Suppressor macrophage treated with lipopolysaccharide for 1 hour (primary cell): ENCODE data around the gene KCNIP4.

Experiments used
- DNase-seq, 3 donors: peaks; one replicate each; pipeline ENCODE4 v3.0.0-alpha.2; 2020 to 2022

The KCNIP4 gene

DNA sequence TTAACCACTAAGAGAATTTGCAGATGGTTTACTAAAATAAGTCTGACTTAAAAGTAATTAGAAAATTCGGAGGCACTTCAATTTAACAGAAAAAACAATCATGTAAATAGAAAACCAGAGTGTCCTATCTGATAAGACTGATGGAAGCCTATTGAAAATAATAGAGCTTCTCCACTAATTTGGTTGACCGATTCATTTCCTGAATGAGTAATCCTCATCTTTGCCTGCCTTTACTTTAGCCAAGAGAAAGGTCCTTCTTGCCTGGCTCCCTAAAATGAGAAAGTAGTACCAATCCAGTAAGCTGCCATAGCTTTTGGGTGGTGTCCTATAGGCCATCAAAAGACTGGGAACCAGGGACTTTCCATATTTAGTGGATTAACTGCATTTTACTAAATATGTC is 48.4 kb downstream of the KCNIP4 start:
- no peak for DNase-seq

DNA sequence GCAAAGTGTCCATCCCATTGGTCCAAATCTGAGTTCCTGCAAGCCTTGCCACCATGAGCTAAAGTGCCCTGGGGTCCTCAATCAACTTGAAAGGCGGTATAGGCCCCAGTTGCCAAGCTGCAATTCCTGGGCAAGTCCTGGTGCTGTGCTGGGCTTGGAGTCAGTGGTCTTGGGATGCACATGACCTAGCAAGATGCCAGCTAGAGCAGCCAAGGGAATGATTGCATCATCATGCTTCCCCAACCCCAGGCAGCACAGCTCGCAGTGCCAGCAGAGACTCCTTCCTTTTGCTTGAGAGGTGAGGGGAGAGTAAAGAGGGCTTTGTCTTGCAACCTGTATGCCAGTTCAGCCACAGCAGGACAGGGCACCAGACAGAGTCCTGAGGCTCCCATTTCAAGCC is 50.5 kb downstream of the KCNIP4 start:
- DNase-seq, result no peak

DNA sequence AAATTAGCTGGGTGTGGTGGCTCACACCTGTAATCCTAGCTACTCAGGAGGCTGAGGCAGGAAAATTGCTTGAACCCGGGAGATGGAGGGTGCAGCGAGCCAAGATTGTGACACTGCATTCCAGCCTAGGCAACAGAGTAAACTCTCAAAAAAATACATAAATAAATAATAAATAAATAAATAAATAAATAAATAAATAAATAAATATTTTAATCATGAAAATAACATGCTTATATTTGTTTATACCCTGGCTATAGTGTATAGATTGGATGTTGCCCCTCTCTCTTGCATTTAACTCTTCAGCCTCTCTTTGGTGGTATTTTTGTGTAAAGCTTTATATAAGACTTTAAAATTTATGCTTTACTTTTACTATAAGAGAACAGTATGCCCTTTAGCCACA is 51.8 kb downstream of the KCNIP4 start:
- DNase-seq, result no peak

DNA sequence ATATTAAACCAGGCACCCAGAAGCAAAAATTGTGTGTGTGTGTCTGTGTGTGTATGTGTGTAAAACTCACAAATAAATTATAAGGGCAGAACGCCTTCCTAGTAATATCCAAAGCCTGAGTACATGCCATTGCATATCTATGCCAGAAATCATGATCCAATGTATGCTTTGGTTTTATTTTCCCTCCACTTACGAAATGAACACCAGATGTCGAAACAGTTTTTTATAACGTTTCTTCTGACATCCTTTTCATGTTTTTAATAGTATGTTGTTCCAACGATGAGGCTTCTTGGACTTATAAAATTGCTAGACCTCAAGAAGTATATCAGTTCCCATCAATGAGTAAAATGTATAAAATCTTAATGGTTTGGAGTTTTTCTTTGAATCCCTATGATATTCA is 55.4 kb downstream of the KCNIP4 start:
- no peak for DNase-seq

DNA sequence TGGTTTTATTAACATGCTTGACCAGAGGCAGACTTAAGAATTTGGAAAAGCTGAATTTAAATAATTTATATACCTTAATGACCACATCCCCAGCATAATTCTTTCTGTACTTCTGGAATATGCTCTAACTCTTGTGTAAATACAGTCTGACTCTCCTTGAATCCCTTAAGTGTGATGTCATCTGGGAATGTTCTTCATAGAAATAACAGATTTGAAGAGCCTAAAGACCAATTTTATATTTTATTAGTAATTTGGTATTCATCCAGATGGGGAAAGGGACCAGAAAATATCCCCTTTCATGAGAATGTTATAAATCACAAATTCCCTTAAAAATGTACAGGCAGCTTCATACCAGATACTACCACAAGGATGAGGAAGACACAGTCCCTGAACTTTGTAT is 58.3 kb downstream of the KCNIP4 start:
- DNase-seq, result no peak

DNA sequence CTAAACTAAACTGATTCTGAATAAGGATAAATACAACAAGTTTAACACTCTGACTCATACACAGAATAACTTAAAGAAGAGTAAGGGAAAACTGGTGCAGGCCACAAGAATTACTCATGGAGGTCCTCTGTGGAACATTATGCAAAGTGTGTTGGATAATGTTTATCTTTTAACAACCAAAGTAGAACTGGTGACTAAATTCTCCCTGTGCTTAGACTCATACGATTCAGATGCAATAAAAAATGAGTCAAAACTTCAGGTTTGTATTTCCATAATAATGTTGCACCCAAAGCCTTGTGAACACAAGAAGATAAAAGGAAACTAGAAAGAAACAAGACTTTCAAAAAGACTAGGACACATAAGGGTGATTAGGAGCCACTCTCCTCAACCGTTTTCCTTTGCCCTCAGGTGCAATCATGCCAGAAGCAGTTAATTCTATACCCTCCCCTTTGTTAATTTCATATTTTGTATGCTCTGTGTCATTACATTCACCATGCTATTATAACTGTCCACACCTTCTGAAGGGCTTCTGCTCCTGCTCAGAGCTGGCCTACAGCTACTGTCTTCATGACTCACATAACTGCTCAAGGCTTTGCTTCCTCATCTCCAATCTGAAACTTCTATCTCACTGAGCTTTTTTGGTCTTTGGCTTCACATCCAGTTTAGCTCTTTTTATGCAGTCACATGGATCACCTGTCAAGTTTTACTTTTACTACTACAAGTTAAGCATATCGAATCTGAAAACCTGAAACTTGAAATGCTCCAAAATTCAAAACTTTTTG is 60.2 kb downstream of the KCNIP4 start:
- DNase-seq, result no peak

DNA sequence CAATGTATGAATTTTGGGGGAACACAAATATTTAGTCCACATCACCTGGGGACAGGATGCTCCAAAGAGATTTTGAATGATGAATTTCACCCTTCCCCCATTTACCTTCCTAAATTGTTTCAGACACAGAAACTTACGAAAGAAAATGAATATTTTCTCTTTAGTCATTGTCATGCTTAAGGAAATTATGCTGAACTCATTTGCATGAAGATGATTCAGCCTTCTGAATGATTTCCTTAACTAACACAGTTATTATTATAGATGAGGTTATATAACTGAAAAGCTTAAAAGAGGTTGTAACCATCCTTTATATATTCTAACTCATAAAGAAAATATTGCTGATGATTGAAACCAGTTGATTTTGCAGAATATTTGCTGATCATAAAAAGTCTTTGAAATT is 61.1 kb downstream of the KCNIP4 start:
- DNase-seq, result no peak

DNA sequence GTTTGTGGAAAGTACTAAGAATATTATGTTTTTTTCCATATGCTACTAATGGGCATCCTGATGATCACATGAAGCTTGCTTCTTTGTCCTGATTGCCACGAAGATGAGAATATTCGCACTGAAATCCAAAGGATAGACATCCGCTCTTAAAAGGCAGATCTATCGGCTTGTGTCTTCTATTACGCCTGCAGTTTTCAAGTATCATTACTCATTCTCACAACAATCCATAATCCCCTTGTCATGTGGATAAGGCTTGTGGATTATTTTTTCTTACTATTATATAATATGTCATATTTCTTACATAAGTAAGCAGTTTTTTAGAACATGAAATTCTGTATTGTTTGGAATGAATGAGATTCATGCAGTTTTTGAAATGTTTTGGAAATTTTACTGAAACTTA is 62.8 kb downstream of the KCNIP4 start:
- DNase-seq, result no peak

DNA sequence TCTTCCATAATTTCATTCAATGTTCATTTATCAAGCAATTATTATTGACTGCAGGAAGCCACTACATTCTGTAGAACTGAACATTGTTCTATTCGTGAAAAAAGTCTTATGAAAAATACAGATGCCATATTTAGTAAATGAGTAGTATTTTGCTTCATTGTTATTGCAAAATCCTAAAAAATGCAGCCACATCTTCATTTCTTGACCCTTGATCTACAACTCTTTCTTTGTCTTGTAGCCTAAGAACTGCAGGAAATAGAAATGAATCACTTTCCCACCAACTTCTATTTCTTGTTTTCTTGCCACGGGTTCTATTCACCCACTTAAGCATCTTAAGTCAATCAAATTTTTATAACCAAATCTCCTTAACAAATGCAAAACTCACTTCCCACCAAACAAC is 63.3 kb downstream of the KCNIP4 start:
- DNase-seq, result no peak

DNA sequence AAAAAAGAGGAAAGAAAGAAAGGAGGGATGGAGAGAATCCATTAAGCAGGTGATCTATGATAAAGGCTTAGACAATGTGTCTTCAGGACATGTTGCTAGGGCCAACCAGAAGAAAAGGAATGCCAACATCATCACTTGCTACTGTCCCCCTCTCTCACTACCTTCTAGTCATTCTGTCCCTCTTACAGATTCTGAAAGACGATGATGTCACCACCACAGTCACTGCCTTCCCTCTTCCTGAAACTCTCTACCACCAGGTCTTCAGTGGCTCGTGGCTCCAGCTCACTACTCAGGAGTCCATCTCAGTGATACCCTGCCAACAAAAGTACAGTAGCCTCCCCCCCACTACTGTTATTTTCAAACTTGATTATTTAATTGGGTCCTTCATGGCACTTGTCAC is 64.0 kb downstream of the KCNIP4 start:
- no peak for DNase-seq

DNA sequence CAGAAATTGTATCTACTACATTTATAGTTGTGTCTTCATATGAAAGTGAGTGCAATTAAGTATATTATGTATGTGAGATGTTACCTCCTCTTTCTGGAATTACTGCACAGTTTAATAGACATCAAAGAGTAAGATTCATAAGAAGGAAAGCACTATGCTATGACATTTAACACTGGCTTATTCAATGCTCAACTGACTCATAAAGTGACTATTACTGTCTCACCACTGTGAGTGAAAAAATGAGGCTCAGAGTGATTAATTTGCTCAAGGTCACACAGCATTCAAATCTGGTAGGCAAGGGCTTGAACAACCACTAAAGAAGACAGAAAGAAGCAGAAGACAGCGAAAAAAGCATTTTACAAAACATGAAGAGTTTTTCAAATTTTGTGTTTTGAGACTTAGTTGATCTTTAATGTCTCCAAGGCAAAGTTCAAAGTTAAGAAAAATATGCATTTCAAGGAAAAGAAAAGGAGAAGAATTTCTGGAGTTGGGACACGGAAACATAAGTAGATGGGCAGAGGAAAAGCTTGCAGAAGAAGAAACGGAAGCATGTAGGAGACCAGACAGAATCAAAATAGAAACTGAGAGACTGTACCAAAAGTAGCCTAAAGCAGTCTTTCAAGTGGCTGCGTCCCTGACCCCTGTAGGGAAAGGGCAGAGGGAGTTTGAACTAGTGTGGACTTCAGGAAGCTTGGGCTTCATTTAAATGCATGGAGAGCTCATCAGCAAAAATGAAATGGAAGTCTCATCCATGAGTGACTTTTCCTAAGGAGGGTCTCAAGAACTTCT is 66.3 kb downstream of the KCNIP4 start:
- no peak for DNase-seq

DNA sequence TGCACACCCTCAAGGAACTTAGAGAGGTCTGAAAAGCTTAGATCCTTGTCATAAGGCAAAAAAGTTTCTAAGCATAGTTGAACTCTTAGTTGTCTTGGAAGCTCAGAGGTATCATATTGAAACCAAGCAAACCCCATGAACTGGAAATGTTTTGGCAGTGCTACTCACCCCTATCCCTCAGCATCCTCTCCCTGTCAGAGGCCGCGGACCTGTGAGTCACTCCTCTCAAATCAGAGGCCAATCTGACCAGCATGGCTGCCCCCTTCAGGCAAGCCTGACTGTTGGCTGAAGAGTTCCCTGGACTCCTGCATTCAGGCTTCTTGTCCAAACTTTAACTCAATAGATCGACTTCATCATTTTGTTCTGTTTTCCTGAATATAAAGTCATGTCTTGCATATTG is 69.4 kb downstream of the KCNIP4 start:
- no peak for DNase-seq

DNA sequence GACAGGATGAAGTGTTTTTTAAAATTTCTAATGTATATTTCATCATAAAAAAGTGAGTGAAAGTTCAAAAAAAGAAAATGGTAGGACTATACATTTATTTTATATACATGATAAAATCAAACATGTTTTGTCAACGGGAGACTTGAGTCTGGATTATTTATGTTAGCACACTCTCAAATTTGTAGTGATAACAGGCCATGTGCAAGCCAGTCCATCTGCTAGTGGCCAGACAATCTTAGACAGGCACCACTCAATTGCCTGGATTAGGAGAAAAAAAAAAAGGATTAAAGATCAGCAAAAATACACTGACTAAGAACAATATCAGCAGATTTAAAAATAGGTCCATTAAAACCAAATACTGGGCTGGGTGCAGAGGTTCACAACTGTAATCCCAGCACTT is 71.9 kb downstream of the KCNIP4 start:
- no peak for DNase-seq

DNA sequence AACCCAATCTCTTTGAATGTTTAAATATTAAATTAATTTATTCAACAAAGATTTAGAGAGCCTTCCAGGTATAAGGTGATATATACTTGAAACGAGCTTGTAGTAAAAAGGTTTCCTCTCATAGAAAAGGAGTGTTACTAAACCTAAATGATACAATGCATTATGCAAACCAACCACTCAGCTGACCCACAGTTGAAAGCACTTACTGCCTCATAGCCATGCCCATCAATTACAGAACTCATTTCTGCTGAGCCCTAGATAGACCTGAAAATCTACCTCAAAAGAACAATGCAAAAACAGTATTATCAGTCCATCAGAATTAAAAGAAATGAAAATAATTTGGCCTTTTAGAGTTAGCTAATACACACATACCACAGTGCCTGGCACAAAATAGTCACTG is 75.4 kb downstream of the KCNIP4 start:
- no peak for DNase-seq

DNA sequence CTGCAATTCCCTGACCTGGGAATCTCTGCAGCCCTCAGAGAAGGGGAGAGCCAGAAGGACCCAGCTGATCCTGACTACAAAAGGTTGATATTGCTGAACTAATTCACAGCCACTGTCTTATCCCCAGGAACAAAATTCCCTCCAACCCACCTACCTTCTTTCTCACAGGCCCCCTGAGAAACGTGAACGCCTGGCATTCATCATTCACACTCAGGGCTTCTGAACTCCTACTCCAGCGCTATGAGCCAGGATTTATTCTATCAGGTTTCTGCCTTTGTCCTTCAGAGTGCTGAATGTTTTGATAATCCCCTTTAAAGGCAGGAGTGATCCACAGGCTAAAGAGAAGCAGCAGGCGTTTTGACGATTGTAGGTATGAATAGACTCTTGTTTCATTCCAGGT is 76.5 kb downstream of the KCNIP4 start:
- DNase-seq, result no peak

DNA sequence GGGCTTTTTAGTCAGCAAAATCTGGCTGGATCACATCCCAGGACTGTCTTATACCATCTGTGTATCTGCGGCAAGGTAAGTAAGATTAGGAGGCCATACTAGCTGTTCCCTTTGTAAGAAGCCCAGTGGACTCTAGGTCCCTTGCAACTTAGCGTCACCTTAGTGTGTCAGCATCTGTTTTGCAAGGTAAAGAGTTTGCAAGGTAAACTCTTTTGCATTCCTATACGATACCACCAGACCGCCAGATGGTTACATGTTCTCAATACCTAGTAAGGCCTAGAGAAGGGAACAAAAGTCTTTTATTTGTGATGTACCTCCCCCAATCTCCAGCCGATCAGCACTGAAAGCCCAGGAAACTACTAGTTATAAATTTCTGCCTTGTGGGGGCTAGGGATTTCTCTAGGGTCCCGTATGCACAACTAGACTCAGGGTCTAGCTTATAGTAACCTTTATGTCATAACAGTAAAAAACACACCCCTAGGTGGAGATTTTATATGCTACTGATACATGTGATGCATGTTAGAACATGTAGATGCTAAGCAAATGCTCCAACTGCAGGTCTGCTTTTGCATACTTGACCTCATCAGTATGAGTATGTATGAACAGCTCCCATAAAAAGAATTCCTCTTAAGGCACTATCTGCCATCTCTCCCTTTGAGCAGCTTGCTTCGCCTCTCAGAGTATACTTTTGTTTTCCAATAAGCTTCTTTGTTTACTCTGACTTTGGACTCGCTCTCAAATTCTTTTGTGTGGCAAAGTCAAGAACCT is 78.4 kb downstream of the KCNIP4 start:
- DNase-seq, result no peak

DNA sequence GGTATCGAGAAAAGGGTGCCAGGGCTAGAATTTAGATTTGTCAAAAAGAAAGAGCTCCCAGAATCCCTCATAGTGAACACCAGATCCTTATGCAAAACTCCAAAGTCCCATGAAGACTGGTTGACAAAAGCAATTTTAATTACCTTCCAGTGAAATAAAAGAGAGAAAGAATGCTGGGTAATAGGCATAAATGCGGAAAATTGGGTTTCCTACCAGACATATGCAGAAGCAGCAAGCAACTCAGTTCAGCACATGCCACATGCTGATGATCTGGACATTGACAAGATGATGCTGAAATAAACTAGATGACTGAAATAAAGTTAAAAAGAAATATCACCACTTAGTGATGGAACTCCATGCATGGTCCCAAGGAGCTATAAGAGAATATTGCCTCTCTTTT is 83.9 kb downstream of the KCNIP4 start:
- DNase-seq, result no peak

DNA sequence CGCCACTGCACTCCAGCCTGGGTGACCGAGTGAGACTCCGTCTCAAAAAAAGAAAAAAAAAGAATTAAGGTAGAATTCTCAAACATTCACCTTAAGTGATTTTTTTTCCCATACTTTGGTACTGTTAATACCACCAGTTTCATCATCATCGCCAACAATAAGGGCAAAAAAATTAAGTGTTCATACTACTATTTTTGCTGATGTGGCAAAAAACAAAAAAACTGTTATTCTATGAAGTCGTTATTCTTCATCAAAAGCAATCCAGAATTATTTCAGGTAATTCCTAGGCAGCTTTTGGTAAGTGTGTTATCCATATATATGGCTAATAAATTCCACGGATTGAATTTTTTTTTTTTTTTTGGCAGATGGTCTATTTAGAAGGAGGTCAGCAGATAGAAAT is 85.7 kb downstream of the KCNIP4 start:
- no peak for DNase-seq

DNA sequence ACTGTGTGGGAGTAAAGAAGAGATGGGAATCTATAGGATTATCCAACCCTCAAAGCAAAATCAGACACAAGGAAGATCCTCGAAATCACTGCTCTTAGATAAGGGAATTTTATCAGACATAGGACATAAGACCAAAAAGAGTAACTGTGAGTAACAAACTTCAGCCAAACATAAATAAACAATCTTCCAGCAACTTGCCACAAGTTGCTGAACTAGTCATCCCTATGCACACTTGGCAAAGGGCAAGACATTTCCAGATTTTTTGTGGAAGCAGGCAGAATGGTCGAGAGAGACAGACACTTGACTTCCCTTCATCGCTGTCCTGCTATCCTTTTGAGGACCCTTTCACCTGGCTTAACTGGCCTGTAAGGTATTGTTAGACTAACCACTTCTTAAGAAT is 89.6 kb downstream of the KCNIP4 start:
- DNase-seq, result no peak

DNA sequence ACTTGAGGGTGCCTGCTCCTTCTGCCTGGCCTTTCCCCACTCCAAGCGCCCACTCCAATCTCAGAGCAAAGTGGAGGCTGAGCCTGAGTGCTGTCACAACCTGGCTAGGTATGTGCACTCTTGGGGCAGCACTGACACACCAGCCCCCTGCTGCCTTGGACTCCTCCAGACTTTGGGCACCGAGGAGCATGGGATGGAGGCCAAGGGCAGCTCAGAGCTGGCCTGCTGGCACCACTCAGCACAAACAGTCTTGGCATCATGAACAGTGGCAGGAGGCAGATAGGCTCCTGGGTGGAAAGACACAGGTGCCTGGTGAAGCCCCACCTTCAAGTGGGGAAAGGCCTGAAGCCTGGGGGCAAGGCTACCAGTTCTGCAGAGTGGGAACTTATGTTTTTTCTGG is 91.8 kb downstream of the KCNIP4 start:
- DNase-seq, result no peak

DNA sequence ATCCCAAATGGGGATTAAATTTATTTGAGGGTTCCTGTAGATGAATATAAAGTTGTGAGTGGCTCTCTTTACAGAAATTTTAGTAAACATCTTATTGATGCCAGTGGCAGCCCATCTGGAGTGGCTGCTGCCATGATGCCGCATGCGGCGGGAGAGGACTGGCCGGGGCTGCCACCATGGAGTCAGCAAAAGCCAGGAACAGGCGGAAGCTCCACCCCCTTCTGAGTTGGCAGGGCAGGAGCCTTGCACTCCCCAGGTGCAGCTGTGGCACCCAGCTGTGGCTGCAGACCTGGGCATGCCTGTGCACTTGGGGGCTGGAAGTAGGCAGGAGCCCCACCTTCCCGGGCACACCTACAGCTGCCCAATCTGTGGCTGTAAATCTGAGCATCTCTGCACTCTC is 92.3 kb downstream of the KCNIP4 start:
- DNase-seq, result no peak

DNA sequence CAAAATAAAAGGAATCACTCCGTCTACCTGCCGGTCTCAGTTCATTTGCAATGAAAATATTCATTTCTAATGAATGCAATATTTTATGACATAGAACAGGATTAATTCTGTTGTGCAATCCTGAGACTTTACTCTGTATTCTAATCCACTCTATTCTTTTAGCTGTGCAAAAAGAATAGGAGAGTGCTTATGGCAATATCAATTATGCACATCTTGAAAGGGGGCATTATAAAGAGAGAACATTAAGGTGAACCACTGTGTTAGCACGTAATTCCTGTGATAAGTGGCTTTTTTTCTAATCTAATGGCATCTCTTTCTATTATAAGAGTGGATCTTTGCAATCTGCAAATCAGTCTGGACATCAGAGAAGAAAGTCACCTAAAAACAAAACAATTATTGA is 99.5 kb downstream of the KCNIP4 start:
- DNase-seq, result no peak

DNA sequence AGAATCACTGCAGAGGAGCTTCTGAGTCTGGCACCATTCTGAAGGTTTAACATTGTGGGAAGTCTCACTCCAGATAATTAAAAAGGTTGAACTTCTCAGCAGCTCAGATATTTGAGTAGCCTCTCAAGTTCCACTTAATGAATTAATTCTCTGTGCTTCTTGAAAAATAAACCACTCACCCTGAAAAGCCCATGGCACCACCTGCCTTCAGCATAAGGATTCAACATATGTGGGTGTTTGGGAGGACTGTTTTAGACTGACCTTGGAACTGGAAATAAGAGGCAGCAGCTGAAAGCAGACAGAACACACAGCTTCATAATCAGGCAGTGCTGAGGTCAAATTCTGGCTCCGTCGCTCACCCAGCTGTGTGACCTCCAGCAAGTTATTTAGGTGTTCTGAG is 100.6 kb downstream of the KCNIP4 start:
- no peak for DNase-seq

DNA sequence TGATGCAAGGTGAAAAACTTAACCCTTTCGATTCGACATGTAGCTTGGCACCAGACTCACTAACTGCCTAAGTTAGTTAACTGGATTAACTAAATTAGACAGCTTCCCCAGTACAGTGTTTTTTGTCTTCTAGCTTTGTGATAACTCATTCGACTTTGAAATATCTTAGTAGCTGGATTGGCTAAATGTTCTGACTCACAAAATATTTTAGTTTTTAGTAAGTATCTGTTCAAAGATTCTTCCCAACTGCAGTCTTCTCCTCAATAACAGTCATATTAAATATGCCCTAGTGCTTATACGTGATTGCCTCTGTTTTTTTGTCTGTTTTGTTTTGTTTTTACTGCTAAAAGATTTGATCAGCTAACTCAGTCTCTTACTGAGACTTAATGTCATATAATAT is 102.9 kb downstream of the KCNIP4 start:
- DNase-seq, result no peak
